Skin epidermis (tissue), 12 donors: ENCODE results near the gene LAG3.

Experiments used
- H3K27ac ChIP-seq, 21 experiments: fragments of 200-600 bp; sonication (generic) in 11 of 21; one replicate each; pipeline ENCODE4 v1.5.0; 2020; ENCODE audit warnings: mild to moderate bottlenecking in 3 of 21, inconsistent platforms in 2 of 21, moderate library complexity in 2 of 21
- H3K4me3 ChIP-seq, 7 experiments: fragments of 200-600 bp; sonication (generic) in 2 of 7; one replicate each; pipeline ENCODE4 v1.5.0; 2020; ENCODE audit warnings: inconsistent platforms in 2 of 7, mild to moderate bottlenecking in 2 of 7, moderate library complexity in 1 of 7

LAG3 gene

DNA sequence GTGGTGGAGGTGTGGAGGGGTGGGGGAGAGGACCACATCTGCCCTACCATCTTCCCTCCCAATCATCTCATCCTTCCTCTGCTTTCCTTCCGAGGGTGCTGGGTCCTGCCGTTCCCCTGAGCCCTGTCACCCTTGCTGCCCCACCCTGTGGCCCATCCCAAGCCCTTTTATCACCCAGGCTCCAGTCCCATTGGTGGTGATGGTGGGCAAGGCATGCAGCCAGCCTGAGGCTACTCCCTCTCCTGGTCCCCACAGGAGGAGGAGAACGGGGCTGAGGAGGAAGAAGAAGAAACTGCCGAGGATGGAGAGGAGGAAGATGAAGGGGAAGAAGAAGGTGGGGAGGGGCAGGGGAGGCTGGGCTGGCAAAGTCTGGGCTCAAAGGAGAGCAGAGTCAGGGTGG lies 2.7 kb upstream of the LAG3 start:
- peak overlapping the region in 3 of 21 experiments; percentile 14 to 82 (median 19) for H3K27ac ChIP-seq
- H3K4me3 ChIP-seq = no peak overlapping the region

GRCh38 chr12:6770094-6770493 lies 2.2 kb upstream of the LAG3 start:
- peak overlapping the region in 3 of 21 experiments; percentile 19 to 28 (median 27) for H3K27ac ChIP-seq
- H3K4me3 ChIP-seq = no peak overlapping the region

DNA sequence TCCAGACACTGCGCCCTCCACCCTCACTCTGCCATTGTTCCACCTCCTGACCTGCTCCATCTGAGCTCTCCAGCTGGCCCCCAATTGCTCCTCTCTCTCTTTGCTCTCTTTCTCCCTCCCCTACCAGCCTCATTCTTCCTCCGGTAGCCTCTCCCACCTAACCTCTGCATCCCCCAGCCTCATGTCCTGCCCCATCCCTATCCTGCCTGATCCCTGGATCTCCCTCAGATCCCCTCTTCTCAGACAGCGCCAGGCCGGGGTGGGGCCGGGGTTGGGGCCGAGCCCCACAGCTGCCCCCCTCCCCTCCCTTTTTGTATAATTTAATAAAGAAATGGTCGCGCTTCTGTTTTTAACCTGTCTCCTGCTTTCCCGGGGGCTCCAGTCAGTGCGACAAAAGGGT lies 1.7 kb upstream of the LAG3 start:
- Histone ChIP-seq H3K27ac (peak overlapping the region in 5 of 21 experiments; percentile 10 to 28 (median 26)), H3K4me3 (no peak overlapping the region)

- peak overlapping the region in 6 of 21 experiments; percentile 10 to 86 (median 26) for H3K27ac ChIP-seq
- no peak overlapping the region for H3K4me3 ChIP-seq
Measured at GRCh38 chr12:6771091-6771495, 1.2 kb upstream of the LAG3 start.

GRCh38 chr12:6771509-6772330 lies 600 bp upstream of the LAG3 start:
- Histone ChIP-seq H3K27ac (peak overlapping the region in 12 of 21 experiments; percentile 10 to 86 (median 51)), H3K4me3 (peak overlapping the region in 1 of 7 experiments; percentile 27)

- Histone ChIP-seq H3K27ac (peak overlapping the region in 13 of 21 experiments; percentile 18 to 86 (median 55)), H3K4me3 (peak overlapping the region in 6 of 7 experiments; percentile 5 to 35 (median 20))
Measured at GRCh38 chr12:6772726-6773589, 638 bp downstream of the LAG3 start.

GRCh38 chr12:6773590-6774351 lies 1.5 kb downstream of the LAG3 start:
- H3K27ac ChIP-seq = peak overlapping the region in 12 of 21 experiments; percentile 18 to 86 (median 56)
- H3K4me3 ChIP-seq = peak overlapping the region; percentile 5 to 35 (median 18)

DNA sequence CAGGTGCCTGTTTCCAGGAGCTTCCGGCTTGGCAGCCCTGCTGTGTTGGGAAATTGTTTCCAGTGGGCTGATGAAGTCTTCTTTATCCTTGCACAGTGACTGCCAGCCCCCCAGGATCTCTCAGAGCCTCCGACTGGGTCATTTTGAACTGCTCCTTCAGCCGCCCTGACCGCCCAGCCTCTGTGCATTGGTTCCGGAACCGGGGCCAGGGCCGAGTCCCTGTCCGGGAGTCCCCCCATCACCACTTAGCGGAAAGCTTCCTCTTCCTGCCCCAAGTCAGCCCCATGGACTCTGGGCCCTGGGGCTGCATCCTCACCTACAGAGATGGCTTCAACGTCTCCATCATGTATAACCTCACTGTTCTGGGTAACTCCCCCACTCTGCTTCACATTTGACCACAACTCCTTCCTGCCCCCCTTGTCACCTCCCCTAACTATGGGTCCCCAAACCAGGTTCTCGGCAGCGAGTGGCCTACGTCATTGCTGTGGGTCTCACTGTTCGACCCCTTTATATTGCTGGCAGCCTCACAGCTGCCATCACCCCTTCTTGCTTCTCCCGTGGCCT lies 2.3 kb downstream of the LAG3 start:
- Histone ChIP-seq H3K4me3 (peak overlapping the region in 1 of 7 experiments; percentile 27), H3K27ac (peak overlapping the region in 8 of 21 experiments; percentile 18 to 86 (median 60))

DNA sequence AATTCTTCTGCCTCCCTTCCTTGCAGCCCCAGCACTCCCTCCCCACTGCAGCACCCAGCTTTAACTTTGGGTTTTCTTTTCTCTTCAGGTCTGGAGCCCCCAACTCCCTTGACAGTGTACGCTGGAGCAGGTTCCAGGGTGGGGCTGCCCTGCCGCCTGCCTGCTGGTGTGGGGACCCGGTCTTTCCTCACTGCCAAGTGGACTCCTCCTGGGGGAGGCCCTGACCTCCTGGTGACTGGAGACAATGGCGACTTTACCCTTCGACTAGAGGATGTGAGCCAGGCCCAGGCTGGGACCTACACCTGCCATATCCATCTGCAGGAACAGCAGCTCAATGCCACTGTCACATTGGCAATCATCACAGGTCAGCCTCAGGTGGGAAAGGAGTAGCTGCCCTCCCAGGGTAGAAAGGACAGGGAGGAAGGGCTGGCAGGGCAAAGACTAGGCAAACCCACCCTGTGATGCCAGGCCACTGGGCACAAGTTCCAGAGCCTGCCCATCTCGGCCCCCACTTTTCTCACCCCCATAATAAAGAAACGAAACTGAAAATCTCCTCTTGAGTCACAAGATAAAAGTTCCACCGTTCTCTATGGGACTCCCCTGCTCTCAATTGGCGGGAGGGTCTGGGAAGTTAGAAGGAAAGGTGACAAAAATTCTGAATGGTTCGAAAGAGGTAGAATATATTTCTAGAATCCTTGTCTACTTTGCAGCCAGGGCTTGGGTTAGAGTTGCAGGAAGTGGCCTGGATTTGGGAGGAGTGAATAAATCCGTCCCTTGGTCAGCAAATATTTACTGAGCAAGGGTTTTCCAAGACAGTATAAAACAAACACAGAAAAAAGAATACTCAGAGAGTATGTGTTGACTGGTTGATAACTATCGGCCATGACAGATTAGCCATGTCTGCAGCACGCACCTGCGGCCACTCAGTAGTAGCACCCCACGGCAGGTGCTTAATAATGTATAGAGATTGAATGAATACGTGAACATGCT lies 3.2 kb downstream of the LAG3 start:
- Histone ChIP-seq H3K27ac (peak overlapping the region in 7 of 21 experiments; percentile 1 to 86 (median 23)), H3K4me3 (peak overlapping the region in 1 of 7 experiments; percentile 6)

DNA sequence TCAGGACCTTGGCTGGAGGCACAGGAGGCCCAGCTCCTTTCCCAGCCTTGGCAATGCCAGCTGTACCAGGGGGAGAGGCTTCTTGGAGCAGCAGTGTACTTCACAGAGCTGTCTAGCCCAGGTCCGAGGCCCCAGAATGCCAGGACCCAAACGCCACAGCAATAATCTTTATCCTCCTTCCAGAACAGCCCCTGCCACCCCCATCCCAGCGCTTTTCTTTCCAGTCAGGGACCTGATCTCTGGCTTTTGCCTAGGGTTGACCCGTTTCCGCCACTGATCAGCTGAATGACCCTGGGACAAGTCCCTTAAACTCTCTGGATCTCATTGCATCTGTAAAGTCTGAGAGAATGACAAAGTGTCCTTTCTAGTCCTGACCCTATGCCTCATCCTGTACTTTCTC lies 5.1 kb downstream of the LAG3 start:
- H3K27ac ChIP-seq = no peak overlapping the region
- H3K4me3 ChIP-seq = no peak overlapping the region

DNA sequence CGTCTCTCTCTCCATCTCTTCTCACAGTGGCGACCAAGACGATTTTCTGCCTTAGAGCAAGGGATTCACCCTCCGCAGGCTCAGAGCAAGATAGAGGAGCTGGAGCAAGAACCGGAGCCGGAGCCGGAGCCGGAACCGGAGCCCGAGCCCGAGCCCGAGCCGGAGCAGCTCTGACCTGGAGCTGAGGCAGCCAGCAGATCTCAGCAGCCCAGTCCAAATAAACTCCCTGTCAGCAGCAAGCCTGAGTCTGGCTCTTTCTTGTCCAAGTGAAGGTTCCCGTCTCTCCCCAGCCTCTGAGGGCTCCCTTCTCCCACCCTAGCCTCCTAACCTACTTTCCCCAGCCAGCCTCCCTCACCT lies 5.9 kb downstream of the LAG3 start:
- H3K4me3 ChIP-seq = peak overlapping the region in 4 of 7 experiments; percentile 13 to 37 (median 30)
- peak overlapping the region in 12 of 21 experiments; percentile 2 to 66 (median 40) for H3K27ac ChIP-seq

DNA sequence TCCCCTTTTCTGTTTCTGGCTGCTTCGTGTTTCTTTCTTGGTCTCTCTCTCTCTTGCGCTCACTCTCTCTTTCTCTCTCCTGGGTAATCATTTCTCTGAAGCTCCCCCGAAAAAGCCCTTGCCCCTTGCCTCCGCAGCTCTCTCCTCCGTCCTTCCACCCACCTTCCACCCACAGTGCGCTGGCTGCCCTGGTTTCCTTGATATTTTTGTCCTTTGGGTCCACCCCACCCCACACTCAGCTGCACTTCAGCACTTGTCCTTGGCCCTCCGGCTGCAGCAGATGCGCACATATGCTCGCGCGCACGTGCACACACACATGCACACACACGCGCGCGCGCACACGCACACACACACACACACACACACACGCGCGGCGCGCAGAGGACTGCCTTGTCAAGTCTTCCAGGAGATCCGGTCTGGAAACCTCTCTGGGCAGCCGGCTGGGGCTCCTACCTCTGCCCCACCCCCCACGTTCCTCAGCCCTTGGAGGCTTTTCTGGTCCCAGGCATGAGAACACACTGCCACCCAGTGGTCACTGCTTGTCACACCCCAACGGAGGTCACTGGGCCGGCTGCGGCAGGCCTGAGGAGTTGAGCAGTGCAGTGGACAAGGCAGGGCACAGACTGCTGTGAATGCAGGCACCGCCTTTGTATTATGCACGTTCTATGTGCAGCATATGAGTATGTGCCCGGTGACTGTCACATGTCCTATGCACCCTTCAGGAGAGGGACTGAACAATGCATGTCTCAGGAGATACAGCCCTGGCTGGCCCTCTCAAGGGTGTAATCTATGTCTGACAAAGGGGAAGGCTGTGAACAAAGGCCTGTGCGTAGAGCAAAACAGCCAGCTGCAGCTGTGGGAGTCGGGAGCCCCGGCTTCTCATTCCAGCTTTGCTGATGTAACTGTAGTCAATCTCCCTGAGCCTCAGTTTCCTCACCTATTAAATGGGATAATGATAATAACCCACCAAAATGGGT lies 6.5 kb downstream of the LAG3 start:
- Histone ChIP-seq H3K27ac (peak overlapping the region in 12 of 21 experiments; percentile 2 to 66 (median 40)), H3K4me3 (peak overlapping the region; percentile 4 to 37 (median 26))

GRCh38 chr12:6779708-6780432 lies 7.5 kb downstream of the LAG3 start:
- Histone ChIP-seq H3K4me3 (no peak overlapping the region), H3K27ac (peak overlapping the region in 3 of 21 experiments; percentile 13 to 55 (median 28))

GRCh38 chr12:6780573-6780972 lies 8.3 kb downstream of the LAG3 start:
- H3K4me3 ChIP-seq = no peak overlapping the region
- peak overlapping the region in 2 of 21 experiments; percentile 13 to 55 for H3K27ac ChIP-seq

- peak overlapping the region in 1 of 21 experiments; percentile 26 for H3K27ac ChIP-seq
- H3K4me3 ChIP-seq = no peak overlapping the region
Measured at GRCh38 chr12:6782119-6782518, 9.8 kb downstream of the LAG3 start.
